Measurements from ENCODE around the gene ABLIM1. TPM values are rescaled to one million over a fixed set of nuclear protein-coding genes. Genes with fewer than 3 reads are reported as not detected.

ABLIM1 gene
- total and polyA plus RNA-seq, 2 experiments from 2014 or later = 21.9 to 45.1 TPM

- no peak overlapping the region for H3K4me3 Mint-ChIP-seq
- Histone ChIP-seq H3K4me2 (no peak overlapping the region), H3K27me3 (ENCODE audit: insufficient read depth) (no peaks in the 10 kb centered on the region), H3K79me2 (replicated peaks; ENCODE audit: insufficient read depth) (no peaks in the 10 kb centered on the region), H3K27ac (ENCODE audit: low read depth) (no peak overlapping the region), H2AFZ (no peak overlapping the region), H3K9me2 (ENCODE audit: insufficient read depth) (no peaks in the 10 kb centered on the region; the same call in 1 of the 2 replicates), H3K4me1 (ENCODE audit: insufficient read depth) (no peaks in the 10 kb centered on the region), H3K36me3 (ENCODE audit: insufficient read depth) (peaks cover 9% of the 10 kb centered on the region; the same call in 1 of the 2 replicates), H3F3A (replicated peaks; ENCODE audit: low read depth) (no peaks in the 10 kb centered on the region), H3K4me3 (no peak overlapping the region), H4K20me1 (replicated peaks; ENCODE audit: insufficient read depth) (no peaks in the 10 kb centered on the region)
- H3K9me3 Mint-ChIP-seq = no peaks in the 10 kb centered on the region
- H3K36me3 Mint-ChIP-seq (ENCODE audit: low read depth) = peaks cover 9% of the 10 kb centered on the region; the same call in 2 of the 3 replicates
- TF ChIP-seq ETS1 (IDR thresholded peaks at IDR 0.05) (no peak), ZNF462 (CRISPR knock-in tag; IDR thresholded peaks at IDR 0.05) (no peak), EZH2phosphoT487 (IDR thresholded peaks at IDR 0.05; ENCODE audit: unreplicated experiment) (no peak), POLR2AphosphoS5 (IDR thresholded peaks at IDR 0.05; ENCODE audit: low read depth) (no peak), CREB1 (CRISPR knock-in tag; IDR thresholded peaks at IDR 0.05; ENCODE audit: low read depth) (no peak), JUNB (IDR thresholded peaks at IDR 0.05; ENCODE audit: unreplicated experiment) (no peak), NANOG (IDR thresholded peaks at IDR 0.05; ENCODE audit: borderline replicate concordance) (no peak), EZH2 (IDR thresholded peaks at IDR 0.05; ENCODE audit: low read depth, unreplicated experiment) (no peak), ZNF114 (CRISPR knock-in tag; IDR thresholded peaks at IDR 0.05) (no peak), REST (IDR thresholded peaks at IDR 0.05; ENCODE audit: unreplicated experiment) (no peak), ZNF331 (CRISPR knock-in tag; IDR thresholded peaks at IDR 0.05; ENCODE audit: low read depth) (no peak), CTCF (conservative IDR thresholded peaks at IDR 0.05; ENCODE audit: low read depth in 2 of 2) (no peak), STAT1 (IDR thresholded peaks at IDR 0.05; ENCODE audit: unreplicated experiment) (no peak)
- H3K4me1 Mint-ChIP-seq = no peaks in the 10 kb centered on the region; the same call in 2 of the 3 replicates
- H3K27ac Mint-ChIP-seq = no peak overlapping the region
- DNase-seq (ENCODE audit: low spot score) (no peak), ATAC-seq (no peak)
- peaks cover 4% of the 10 kb centered on the region for H3K27me3 Mint-ChIP-seq (ENCODE audit: insufficient read depth, low read depth, poor library complexity)
These were observed 225.4 kb downstream of the ABLIM1 start for GRCh38 chr10:114432566-114433093.
